CD14-positive monocyte (primary cell): ENCODE data around the gene RAB40C. TPM values are rescaled to one million over a fixed set of nuclear protein-coding genes. Genes with fewer than 3 reads are reported as not detected.

Experiments
- DNase-seq, 3 donors: peaks; one replicate each; pipeline ENCODE4 v3.0.0-alpha.2; 2011 to 2022
- H2AFZ ChIP-seq: 2 replicates; pipeline ENCODE4 v1.6.0; 2012; ENCODE audit warnings: mild to moderate bottlenecking, low read depth, low read length, inconsistent platforms; ENCODE audit not compliant: insufficient read depth, poor library complexity, severe bottlenecking
- H3K27ac ChIP-seq, 2 donors: 1 replicate in 1 of 2; 2 replicates in 1 of 2; pipeline ENCODE4 v1.5.1; 2012 to 2013; ENCODE audit warnings: low read length in 2 of 2, control low read depth in 1 of 2, inconsistent platforms in 1 of 2, low read depth in 1 of 2, mild to moderate bottlenecking in 1 of 2
- H3K27me3 ChIP-seq, 2 donors: one replicate each; pipeline versions ENCODE4 v1.6.0 to v1.6.1; 2011 to 2013; ENCODE audit warnings: low read length in 2 of 2; ENCODE audit not compliant: control insufficient read depth in 2 of 2, insufficient read depth in 2 of 2
- H3K36me3 ChIP-seq, 2 donors: replicated peaks in 1 of 2; 1 replicate in 1 of 2; 2 replicates in 1 of 2; pipeline versions ENCODE4 v1.5.1 to v1.6.1; 2012 to 2013; ENCODE audit warnings: low read length in 2 of 2, control low read depth in 1 of 2, inconsistent platforms in 1 of 2, mild to moderate bottlenecking in 1 of 2; ENCODE audit not compliant: insufficient read depth in 2 of 2, control insufficient read depth in 1 of 2
- H3K4me1 ChIP-seq, 2 donors: 1 replicate in 1 of 2; 2 replicates in 1 of 2; pipeline versions ENCODE4 v1.5.1 to v1.6.1; 2012 to 2013; ENCODE audit warnings: low read length in 2 of 2, control low read depth in 1 of 2, inconsistent platforms in 1 of 2, mild to moderate bottlenecking in 1 of 2, moderate library complexity in 1 of 2; ENCODE audit not compliant: insufficient read depth in 2 of 2, control insufficient read depth in 1 of 2
- H3K4me2 ChIP-seq: replicated peaks from 2 replicates; pipeline ENCODE3; 2012; ENCODE audit warnings: low read length, moderate library complexity, mild to moderate bottlenecking; ENCODE audit not compliant: poor library complexity, severe bottlenecking; ENCODE audit errors: extremely low read depth
- H3K4me3 ChIP-seq, 3 experiments: fragments of 200-600 bp in 1 of 3; sonication (generic) in 1 of 3; replicated peaks in 1 of 3; 1 replicate in 2 of 3; 2 replicates in 1 of 3; pipeline ENCODE4 v1.5.1; 2011 to 2013; ENCODE audit warnings: low read length in 3 of 3, mild to moderate bottlenecking in 3 of 3, control low read depth in 2 of 3, low read depth in 2 of 3, inconsistent platforms in 1 of 3, moderate library complexity in 1 of 3
- H3K79me2 ChIP-seq: 2 replicates; pipeline ENCODE4 v1.6.0; 2012; ENCODE audit warnings: mild to moderate bottlenecking, control low read depth, inconsistent platforms, low read length, moderate library complexity; ENCODE audit not compliant: insufficient read depth
- H3K9ac ChIP-seq: 2 replicates; pipeline ENCODE4 v1.6.0; 2017; ENCODE audit warnings: low read length, mild to moderate bottlenecking; ENCODE audit not compliant: insufficient read depth, poor library complexity, severe bottlenecking
- H3K9me3 ChIP-seq, 2 donors: replicated peaks in 1 of 2; 1 replicate in 1 of 2; 2 replicates in 1 of 2; pipeline versions ENCODE4 v1.5.1 to v1.6.1; 2012 to 2013; ENCODE audit warnings: low read length in 2 of 2, control low read depth in 1 of 2; ENCODE audit not compliant: control insufficient read depth in 1 of 2, insufficient read depth in 1 of 2
- H4K20me1 ChIP-seq: 2 replicates; pipeline ENCODE4 v1.6.0; 2012; ENCODE audit warnings: mild to moderate bottlenecking, low read length, control low read depth, moderate library complexity; ENCODE audit not compliant: insufficient read depth
- H3K27ac Mint-ChIP-seq, 7 donors: one replicate each; pipeline ENCODE4 v1.8.0; 2020; ENCODE audit warnings: mild to moderate bottlenecking in 7 of 7, mixed read lengths in 7 of 7, moderate library complexity in 6 of 7, inconsistent platforms in 2 of 7
- H3K27me3 Mint-ChIP-seq, 3 donors: one replicate each; pipeline ENCODE4 v1.8.0; 2021 to 2022; ENCODE audit warnings: low read depth in 3 of 3, mild to moderate bottlenecking in 3 of 3, mixed read lengths in 3 of 3, moderate library complexity in 3 of 3, inconsistent platforms in 1 of 3
- H3K36me3 Mint-ChIP-seq, 2 donors: one replicate each; pipeline ENCODE4 v1.8.0; 2020; ENCODE audit warnings: mixed read lengths in 2 of 2, inconsistent platforms in 1 of 2, mild to moderate bottlenecking in 1 of 2
- H3K4me1 Mint-ChIP-seq: one replicate; pipeline ENCODE4 v1.8.0; 2020; ENCODE audit warnings: mild to moderate bottlenecking, mixed read lengths
- H3K4me3 Mint-ChIP-seq, 2 donors: one replicate each; pipeline ENCODE4 v1.8.0; 2020; ENCODE audit warnings: mild to moderate bottlenecking in 2 of 2, mixed read lengths in 2 of 2, moderate library complexity in 1 of 2
- H3K9me3 Mint-ChIP-seq, 7 donors: one replicate each; pipeline ENCODE4 v1.8.0; 2020 to 2022; ENCODE audit warnings: mixed read lengths in 7 of 7, mild to moderate bottlenecking in 6 of 7, moderate library complexity in 6 of 7, inconsistent platforms in 2 of 7
- CTCF ChIP-seq: fragments of 200-600 bp; IDR thresholded peaks from one replicate; pipeline ENCODE4 v1.8.0; 2022; ENCODE audit warnings: antibody characterized with exemption, mild to moderate bottlenecking
- WGBS: methylation state at CpG from one replicate; pipeline ENCODE4 v1.1.5; 2013; ENCODE audit warnings: missing lambda C conversion rate; ENCODE audit not compliant: insufficient coverage; 5-methylcytosine and 5-hydroxymethylcytosine counted together
- intact Hi-C, 2 donors: fragments of 100-400 bp; cut with micrococcal nuclease; formaldehyde crosslinking; loops; one replicate each; pipeline versions ENCODE4 v1.15.0 to v1.15.1; 2023
- polyA plus RNA-seq, 3 donors: library from polyadenylated mRNA; depleted of rRNA in 1 of 3; unstranded in 2 of 3; stranded (reverse) in 1 of 3; fragments of 300-500 nt in 2 of 3; fragments of >200 nt in 1 of 3; fragmentation: Illumina TruSeq in 2 of 3; gene quantifications; 1 replicate in 2 of 3; 2 replicates in 1 of 3; pipeline ENCODE4 v1.2.3, GENCODE V29; 2012 to 2021

RAB40C gene
- polyA plus RNA-seq, 3 donors: 10.0 to 22.6 (median 10.9) TPM

GRCh38 chr16:628321-629061 lies 38.6 kb downstream of the RAB40C start:
- no peak overlapping the region for H2AFZ ChIP-seq
- peaks cover 4 to 18% of the 10 kb centered on the region in 2 donors for H3K4me1 ChIP-seq
- Mint-ChIP-seq H3K9me3 (no peaks in the 10 kb centered on the region), H3K4me3 (no peak overlapping the region), H3K27me3 (peaks cover 2 to 12% (median 5%) of the 10 kb centered on the region in 3 donors), H3K4me1 (peaks cover 2% of the 10 kb centered on the region), H3K27ac (no peak overlapping the region), H3K36me3 (peaks cover 31 to 51% of the 10 kb centered on the region in 2 donors)
- peaks cover 5% of the 10 kb centered on the region for H3K79me2 ChIP-seq
- H3K9me3 ChIP-seq: no peaks in the 10 kb centered on the region
- H3K4me3 ChIP-seq: no peak overlapping the region
- H3K27me3 ChIP-seq: no peaks in the 10 kb centered on the region
- H4K20me1 ChIP-seq: peaks cover 59% of the 10 kb centered on the region
- H3K36me3 ChIP-seq: peaks cover 43 to 57% of the 10 kb centered on the region in 2 donors
- no peak overlapping the region for H3K4me2 ChIP-seq
- DNase-seq: no peak
- TF ChIP-seq CTCF: no peak
- H3K9ac ChIP-seq: no peak overlapping the region
- intact Hi-C loops: no loop called here
- WGBS: 92% methylated on average over 29 of the region's 33 CpGs
- H3K27ac ChIP-seq: no peak overlapping the region

- H3K27me3 Mint-ChIP-seq: peaks cover 2 to 12% (median 5%) of the 10 kb centered on the region in 3 donors
- no peaks in the 10 kb centered on the region for H3K27me3 ChIP-seq
Measured at GRCh38 chr16:629185-629832, 39.4 kb downstream of the RAB40C start.

More at GRCh38 chr16:629185-629832, 39.4 kb downstream of the RAB40C start:
- Histone ChIP-seq H4K20me1 (peaks cover 56% of the 10 kb centered on the region), H3K4me3 (no peak overlapping the region), H3K79me2 (peaks cover 2% of the 10 kb centered on the region), H2AFZ (no peak overlapping the region), H3K36me3 (peaks cover 43 to 57% of the 10 kb centered on the region in 2 donors), H3K9ac (no peak overlapping the region), H3K4me2 (no peak overlapping the region), H3K9me3 (no peaks in the 10 kb centered on the region), H3K4me1 (peaks cover 4 to 18% of the 10 kb centered on the region in 2 donors), H3K27ac (no peak overlapping the region)
- peak overlapping the region in 2 of 7 donors; percentile 33 to 41 for H3K27ac Mint-ChIP-seq
- no peaks in the 10 kb centered on the region for H3K9me3 Mint-ChIP-seq
- intact Hi-C loops: no loop called here
- TF ChIP-seq CTCF: no peak
- no peak overlapping the region for H3K4me3 Mint-ChIP-seq
- H3K4me1 Mint-ChIP-seq: peaks cover 2% of the 10 kb centered on the region
- no peak for DNase-seq
- WGBS: 92% methylated on average over 29 of the region's 29 CpGs
- peaks cover 30 to 50% of the 10 kb centered on the region in 2 donors for H3K36me3 Mint-ChIP-seq
